HG03565 (cell line): Measurements from ENCODE around the gene RNFT2.

Experiments used
- ATAC-seq: cut with Tn5 transposase; IDR thresholded peaks from one replicate; pipeline ENCODE4 v1.9.1; 2021; ENCODE audit warnings: mild to moderate bottlenecking, moderate library complexity; ENCODE audit not compliant: unreplicated experiment

RNFT2 gene, protein sequence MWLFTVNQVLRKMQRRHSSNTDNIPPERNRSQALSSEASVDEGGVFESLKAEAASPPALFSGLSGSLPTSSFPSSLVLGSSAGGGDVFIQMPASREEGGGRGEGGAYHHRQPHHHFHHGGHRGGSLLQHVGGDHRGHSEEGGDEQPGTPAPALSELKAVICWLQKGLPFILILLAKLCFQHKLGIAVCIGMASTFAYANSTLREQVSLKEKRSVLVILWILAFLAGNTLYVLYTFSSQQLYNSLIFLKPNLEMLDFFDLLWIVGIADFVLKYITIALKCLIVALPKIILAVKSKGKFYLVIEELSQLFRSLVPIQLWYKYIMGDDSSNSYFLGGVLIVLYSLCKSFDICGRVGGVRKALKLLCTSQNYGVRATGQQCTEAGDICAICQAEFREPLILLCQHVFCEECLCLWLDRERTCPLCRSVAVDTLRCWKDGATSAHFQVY

DNA sequence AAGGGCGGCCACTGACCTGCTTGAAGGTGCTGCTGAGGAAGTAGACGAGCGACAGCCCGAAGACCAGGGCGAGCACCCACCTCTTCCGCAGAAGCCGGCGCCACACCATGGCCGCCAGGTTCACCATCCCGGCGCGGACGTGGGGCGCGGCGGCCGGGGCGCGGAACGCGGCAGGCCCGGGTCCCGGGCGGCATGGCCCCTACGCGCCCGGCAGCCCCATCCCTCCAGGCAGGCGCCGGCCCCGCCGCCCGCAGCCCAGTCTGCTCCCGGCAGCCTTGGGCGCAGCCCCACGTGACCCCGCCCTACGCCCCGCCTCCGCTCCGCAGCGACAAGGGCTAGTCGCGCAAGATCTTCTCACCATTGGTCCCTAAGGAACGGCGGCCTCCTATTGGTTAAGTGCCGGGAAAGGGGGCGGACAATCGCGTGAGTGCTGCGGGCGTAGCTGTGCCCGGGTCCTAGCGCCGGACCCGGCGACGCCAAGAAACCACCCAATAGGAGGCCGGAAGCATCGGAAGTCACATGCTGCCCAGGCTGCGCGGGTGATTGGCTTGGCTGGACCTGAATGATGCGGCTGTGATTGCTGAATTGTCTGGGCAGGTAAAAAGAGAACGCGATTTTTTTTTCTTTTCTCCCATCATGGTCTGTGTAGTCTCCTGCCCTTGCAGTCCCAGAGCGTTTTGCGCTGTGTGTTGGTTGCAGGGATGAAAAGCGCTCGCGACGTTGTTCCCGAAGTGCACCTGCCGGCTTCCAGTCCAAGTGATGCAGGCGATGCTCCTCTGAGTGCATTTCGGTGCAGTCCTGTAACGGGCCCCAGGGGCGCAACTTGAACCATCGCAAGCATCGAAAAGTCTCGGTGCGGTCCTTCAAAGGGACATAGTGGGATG lies at the start of gene RNFT2, which contains the start of gene SPRING1:
RNFT2 (plus strand) TSS at position 542 of the 884 bp plus-strand sequence. CDS start 2,183 bp downstream, outside the sequence.
SPRING1 (minus strand) TSS at position 296 of the 884 bp plus-strand sequence; CDS start at position 127, 169 bp downstream.
- peak; percentile 90 for ATAC-seq

DNA sequence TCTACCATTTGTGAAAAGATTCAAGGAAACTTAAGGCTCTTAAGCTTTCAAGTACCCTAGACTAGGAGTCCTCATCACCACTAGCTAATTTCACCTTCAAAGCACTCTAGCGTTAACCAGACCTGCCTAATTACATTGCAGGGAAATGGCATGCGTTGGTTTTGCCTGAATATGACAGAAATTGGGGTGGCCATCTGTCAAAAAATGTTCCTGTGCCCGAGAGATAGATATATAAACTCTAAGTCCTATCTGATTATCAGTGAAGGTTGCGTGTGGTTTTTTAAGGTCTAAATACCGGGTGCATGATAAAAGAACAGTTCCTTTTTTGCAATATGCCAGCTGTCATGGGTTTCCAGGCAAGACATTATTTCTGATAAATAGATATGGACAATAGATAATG lies 48.6 kb upstream of the RNFT2 start:
- no peak for ATAC-seq

DNA sequence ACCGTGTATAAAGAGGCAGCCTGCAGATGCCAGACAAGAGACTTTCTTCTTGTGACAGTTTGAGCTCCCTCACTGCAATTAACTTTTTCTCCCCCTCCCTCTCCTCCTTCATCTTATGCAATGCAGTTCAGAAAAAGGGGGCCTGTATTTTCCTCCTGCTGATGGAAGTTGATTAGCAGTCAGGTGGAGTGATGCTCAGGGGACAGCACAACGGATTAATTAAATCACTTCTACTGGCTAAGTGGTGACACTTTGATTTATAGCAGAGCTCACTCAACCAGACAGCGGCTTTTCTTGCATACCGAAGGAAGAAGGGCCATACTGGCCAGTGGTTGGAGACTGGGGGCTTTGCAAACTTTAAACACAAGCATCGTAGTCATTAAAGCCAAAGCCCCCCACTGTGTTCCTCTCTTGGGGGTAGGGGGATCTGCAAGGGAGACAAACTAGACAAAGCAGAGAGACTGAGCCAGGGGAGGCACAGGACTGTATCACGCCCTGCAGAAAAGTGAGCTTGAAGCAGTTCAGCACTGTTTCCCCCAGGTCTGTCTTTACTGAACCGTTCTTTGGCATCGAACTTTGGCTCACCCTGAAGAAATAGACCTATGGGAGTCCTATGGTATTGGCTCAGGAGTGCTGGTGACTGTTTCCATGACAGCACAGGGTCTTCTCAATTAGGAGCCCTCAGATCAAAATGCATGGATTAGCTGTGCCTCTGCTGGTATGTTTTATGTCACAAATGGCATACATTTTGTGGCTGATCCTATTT lies 48.0 kb upstream of the RNFT2 start:
- ATAC-seq: no peak

DNA sequence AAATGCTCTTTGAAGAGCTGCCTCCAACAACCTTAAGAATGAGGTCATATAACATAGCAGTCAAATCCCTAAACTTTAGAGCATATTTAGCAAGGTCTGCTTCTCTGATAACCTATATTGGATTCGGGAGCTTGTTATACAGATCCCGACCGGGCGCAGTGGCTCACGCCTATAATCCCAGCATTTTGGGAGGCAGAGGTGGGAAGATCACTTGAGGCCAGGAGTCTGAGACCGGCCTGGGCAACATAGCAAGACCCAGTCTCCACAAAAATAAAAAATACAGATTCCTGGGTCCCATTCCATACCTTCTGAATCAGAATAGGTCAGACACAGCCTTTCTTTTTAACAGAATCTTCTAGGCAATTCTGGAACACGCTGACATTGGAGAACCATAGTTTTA lies 46.9 kb upstream of the RNFT2 start:
- ATAC-seq: no peak

DNA sequence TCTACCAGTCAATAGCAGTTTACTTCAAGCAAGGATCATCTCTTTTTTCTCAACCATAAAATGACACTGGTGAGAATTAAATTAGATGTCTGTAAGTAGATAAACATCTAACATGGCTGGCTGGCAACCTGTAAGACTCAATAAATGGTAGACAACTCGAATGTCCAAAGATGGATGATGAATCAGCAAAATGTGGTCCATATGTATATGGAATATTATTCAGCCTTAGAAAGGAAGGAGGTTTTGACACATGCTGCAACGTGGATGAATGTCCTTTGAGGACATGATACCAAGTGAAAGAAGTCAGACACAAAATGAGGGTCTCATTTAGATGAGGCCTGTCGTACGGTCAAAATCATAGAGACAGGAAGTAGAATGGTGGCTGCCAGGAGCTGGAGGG lies 46.5 kb upstream of the RNFT2 start:
- no peak for ATAC-seq

DNA sequence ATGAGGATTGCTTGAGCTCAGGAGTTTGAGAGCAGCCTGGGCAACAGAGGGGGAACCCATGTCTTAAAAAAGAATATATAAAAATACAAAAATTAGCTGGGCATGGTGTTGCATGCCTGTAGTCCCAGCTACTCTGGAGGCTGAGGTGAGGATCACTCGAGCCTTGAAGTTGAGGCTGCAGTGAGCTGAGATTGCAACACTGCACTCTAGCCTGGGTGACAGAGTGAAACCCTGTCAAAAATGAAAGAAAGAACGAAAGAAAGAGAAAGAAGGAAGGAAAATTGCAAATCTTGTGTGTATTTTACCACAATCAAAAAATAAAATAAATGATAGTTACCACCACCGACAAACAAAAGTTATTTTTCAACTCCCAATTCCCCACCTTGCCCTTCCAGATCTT lies 45.5 kb upstream of the RNFT2 start:
- no peak for ATAC-seq

DNA sequence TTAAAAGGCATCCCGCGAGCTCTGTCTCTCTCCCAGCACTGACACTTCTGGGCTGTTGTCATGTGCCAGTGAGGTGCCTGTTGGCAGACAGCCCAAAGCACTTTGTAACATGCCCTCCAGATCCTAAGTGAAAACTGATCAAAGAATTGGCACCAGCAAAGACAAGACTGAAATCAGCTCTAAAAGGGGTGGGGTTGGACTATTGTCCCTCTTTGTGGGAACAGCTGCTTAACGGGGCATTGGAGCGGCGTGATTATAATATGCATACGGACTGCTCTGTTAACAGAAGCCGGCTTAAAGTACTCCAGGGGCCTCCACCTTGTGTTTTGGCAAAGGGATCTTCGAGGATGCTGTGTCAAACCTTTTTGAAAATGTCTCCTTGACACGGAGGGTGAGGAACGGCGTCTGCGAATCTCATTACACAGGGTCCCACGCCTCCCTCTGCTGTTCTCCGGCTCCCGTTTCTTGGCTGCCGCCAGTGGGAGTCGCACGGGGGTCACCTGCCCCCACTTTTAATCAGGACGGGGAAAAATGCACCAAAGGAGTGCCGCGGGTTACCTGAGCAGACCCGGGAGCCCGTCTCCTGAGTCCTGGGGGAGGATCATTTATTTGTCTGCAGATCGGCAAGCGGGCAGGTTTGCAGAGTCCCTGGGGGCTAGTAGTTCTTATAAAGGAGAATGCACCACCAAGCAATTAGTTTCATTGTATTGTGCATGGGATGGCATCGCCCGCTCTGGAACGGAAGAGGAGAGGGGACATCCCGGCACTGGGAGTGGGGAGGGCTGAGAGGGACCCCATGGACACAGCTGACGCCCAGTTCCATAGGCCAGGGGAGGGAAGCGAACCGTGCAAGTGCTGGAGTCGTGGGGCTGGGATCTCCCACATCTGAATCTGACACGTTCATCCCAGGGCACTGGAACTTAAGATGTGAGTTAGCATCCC lies 44.6 kb upstream of the RNFT2 start:
- no peak for ATAC-seq

DNA sequence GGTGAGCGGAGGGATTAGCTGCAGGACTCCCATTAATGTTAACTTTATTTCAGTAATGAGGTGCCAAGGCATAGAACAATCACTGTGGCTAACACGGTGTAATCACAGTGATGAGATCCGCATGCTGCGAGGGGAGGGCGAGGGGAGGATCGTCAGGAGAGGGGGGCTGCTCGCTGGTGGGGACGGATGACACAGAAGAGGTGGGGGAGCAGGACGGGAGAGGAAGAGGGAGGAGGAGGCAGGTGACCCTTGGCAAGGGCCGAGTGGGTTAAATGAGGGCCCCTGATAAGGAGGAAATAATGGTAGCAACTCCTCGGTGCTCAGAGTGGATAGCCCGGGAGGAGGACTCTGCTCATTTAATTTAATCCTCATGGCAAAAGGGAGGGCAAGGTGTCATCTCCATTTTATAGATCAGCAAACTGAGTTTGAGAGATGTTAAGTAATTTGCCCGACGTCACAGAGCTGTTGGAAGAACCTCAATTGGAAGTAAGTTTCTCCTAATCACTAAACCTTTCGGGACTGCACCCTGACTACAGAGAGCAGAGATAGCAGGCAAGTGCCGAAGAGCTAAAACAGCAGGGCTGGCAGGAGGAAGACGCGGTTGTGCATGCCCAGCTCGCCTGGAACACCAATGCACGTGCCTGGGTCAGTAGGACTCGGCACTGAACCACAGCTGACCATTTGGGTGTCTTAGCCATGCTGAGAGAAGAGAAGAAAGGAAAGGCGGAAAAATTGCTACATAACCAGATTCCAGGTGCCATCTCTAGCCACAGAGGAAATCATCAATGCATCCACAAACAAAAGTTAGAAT lies 43.3 kb upstream of the RNFT2 start:
- no peak for ATAC-seq

DNA sequence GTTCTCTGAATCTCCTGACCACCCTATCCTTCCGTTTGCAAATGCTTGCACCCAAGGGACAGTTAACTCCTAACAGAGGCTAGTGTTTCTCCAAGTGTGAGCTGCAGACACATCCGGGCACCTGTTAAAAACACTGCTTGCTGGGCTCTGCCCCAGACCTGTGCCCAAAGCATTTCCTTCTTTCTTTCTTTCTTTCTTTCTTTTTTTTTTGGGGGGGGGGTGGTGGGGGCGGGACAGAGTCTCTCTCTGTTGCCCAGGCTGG lies 42.7 kb upstream of the RNFT2 start:
- no peak for ATAC-seq

DNA sequence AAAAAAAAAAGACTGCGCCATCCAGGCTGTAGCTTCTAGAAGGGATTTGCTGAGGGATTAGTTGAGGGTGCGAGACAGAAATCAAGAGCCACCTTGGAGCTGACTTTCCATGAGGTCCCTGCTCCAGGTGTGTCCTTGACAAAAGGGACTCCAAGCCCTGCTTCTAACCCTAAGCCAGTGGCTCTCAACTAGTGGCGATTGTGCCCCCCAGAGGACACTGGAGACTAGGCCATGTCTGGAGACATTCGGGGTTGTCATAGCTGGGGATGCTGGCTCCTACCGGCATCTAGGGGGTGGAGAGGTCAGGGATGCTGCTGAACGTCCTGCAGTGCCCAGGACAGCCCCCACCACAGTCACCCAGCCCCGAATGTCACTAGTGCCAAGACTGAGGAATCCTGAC lies 40.8 kb upstream of the RNFT2 start:
- no peak for ATAC-seq

DNA sequence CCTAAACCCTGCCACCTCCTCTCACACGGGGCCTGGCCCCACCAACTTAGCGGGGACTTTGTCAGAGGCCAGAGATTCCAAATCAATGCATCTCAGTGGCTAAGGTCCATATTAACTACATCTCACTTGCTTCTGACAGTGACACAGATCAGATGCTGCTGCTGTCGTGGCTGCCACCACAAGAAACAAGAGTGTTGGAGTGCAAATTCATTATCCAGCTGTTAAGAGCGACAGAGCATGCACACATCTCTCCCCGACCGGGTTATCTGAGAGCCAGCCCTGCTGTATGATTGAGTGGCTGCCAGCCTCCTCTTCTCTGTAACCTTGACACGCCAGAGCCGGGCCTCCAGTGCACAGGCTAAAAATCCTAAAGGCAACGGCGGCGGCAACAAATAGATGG lies 40.4 kb upstream of the RNFT2 start:
- ATAC-seq: no peak

DNA sequence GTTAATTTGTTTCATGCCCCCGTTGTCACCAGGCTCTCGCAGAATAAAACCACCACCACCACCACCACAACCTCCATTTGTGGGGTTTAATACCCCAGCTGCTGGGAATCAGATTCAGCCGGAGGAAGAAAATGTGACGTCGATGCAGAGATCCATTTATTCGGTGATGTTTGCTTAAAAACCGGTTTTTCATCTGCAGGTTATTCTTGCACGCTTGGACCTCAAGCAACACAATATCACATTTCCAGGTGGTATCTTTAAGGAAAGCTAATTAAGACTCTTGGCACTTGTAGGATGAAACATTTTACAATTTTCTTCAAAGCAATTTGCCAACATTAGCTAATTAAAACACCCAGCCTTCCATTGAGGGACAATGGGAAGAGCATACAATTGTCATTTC lies 40.0 kb upstream of the RNFT2 start:
- no peak for ATAC-seq

DNA sequence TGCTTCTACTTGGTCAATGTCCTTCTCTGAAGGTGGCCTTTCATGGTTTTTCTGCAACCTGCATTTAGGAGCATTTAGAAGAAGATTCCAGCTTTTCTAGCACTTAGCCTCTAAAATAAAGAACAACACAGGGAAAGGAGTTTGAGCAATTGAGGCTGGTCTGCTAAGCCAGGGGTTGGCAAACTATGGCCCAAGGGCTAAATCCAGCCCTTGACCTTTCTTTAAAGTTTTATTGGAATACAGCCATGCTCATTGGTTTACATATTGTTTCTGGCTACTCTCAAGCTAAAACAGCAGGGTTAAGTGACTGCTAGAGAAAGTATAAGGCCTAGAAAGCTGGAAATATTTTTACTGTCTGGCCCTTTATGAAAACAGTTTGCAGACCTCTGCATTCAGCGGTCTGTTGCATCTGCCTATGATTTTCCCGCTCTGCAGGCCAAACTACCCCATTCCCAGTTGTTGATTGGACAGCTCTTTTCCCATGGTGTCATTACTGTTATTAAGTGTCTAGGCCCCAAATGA lies 39.5 kb upstream of the RNFT2 start:
- no peak for ATAC-seq

DNA sequence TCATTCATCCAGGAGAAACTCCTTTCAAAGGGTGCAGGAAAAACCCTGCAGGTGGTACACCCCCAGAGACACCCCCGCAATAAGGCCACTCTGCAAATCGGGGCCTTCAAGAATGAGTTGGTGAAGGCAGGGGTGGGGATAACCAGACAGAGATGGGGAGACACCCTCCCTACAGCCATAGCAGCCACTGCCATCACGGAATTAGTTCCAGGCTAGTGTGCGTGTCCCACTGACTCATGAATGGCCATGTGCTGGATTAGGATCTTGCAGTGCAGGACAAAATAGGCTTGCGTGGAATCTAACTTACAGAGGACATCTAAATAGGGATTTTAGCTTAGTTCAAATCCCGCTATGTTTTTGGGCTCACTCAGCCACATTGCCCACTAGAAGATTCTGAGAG lies 38.0 kb upstream of the RNFT2 start:
- ATAC-seq: no peak

DNA sequence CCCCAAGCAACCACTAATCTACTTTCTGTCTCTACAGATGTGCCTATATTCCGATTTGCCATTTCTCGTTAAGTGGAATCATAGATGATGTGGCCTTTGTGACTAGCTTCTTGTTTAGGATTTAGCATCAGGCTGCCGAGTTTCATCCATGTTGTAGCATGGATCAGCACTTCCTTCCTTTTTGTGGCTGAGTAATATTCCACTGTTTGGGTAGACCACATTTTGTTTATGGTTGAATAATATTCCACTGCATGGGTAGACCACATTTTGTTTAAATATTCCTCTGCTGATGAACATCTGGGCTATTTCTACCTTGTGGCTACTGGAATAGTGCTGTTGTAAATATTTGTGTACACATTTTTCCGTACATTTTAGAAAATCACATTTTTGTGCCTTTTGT lies 36.7 kb upstream of the RNFT2 start:
- ATAC-seq: no peak

DNA sequence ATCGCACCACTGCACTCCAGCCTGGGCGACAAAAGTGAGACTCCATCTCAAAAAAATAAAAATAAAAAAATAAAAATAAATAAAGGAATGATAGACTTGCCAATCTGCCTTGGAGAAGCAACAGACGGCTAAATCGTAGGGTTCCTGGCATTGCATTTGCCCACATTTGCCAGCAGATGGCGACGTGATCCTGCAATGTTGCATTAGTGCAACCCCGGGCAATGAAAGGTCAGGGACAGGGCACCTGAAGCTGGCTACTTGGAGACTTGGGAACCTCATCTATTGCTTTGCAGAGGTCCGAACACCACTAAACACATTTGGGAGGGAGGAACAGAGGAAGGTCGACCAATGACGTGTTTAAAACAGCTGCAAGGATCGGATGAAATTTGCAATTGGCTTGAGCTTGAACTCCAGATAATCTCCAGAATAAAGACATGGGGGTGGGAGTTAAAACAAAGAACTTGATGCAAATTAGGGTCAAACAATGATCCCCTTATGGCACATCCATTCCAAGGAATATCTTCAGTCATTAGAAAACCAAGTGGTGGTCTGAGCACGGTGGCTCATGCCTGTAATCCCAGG lies 34.8 kb upstream of the RNFT2 start:
- ATAC-seq: no peak

DNA sequence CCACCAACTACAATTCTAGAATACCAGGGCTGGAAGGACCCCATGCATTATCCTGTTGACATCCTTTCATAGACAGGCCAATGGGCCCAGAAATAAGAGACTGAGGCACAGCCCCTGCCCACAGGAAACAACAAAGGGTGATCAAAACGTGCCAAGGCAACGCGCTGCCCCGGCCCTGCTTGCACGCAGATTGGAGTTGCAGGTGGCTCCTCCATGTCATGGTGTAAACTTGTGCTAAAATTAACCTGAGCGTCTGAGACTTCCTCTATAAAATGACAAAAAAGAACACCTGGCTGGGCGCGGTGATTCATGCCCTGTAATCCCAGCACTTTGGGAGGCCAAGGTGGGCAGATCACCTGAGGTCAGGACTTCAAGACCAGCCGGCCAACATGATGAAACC lies 30.4 kb upstream of the RNFT2 start:
- no peak for ATAC-seq

DNA sequence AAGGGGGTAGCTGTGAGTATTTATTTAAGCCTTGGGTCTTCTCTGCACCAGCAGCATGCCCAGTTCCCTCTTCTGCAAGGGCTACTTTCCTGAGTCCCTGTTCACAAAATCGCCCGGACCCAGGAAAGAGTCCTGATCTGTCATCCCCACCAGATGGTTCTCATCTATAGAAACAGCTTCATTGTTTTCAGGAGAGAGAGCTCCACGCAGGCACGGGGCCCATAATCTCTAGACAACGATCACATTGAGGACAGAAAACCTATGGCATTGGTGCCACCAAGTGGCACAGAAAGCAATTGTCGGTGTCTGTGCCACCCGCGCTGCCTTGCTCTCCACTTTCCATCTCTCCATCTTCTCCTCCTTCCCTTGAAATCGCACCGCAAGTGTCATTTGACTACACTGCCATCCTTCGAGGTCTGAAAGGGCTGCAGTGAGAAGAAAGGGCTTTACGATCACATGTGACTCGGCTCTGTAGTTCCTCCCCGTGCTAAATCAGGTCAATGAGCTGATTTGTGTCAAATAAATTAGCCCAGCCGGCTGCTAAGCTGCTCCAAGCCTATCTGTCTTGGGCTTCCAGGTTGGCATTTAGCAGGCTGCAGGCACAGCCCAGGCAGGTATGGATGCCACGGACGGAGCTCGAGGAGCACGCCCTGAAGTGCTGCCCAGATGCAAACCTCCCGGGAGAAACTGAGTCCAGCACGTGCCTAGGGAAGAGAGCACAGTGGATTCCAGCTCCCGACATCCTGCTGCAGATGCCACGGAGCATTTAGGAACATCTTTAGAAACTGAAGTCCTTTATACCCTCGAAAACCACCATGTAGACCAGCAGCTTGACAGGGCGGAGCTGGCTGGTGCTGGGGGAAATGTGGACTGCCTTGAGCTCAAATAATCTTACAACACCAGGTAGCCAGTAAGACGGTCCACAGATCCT lies 29.0 kb upstream of the RNFT2 start:
- no peak for ATAC-seq
